GM12891 (cell line): ENCODE results near the gene REXO5.

Source experiments
- POLR2A ChIP-seq: IDR thresholded peaks from 2 replicates; pipeline ENCODE4 v1.6.1; 2011; ENCODE audit warnings: low read depth, low read length, control low read depth
- POLR2AphosphoS5 ChIP-seq: IDR thresholded peaks from 2 replicates; pipeline ENCODE4 v1.6.1; 2011; ENCODE audit warnings: low read depth, low read length, control low read depth
- POU2F2 ChIP-seq: IDR thresholded peaks from 2 replicates; pipeline ENCODE4 v1.6.1; 2011; ENCODE audit warnings: low read depth, mild to moderate bottlenecking, control low read depth, low read length, moderate library complexity
- SPI1 ChIP-seq: IDR thresholded peaks from 2 replicates; pipeline ENCODE4 v1.6.1; 2011; ENCODE audit warnings: low read depth, low read length, control low read depth
- TAF1 ChIP-seq: IDR thresholded peaks from 2 replicates; pipeline ENCODE4 v1.6.1; 2011; ENCODE audit warnings: low read depth, low read length, control low read depth

GRCh38 chr16:20822521-20823325 is 16.4 kb downstream of the REXO5 start:
- TF ChIP-seq POLR2AphosphoS5 = no peak
- TF ChIP-seq SPI1 = peak; percentile 48
- no peak for TF ChIP-seq POLR2A
- no peak for TF ChIP-seq POU2F2
- no peak for TF ChIP-seq TAF1
